ENCODE data around the gene ANO10. TPM values are rescaled to one million over a fixed set of nuclear protein-coding genes. Genes with fewer than 3 reads are reported as not detected.
A peak's percentile ranks its signal among the peaks of the same experiment; 100 is the strongest.
"Not testable (repeated sequence)": the region's sequence is repeated elsewhere in the genome, so short reads cannot be mapped to it uniquely, and the experiment has no call there.

ANO10 gene
- total and polyA plus RNA-seq, 7 donors = 10.3 to 18.8 (median 13.1) TPM

DNA sequence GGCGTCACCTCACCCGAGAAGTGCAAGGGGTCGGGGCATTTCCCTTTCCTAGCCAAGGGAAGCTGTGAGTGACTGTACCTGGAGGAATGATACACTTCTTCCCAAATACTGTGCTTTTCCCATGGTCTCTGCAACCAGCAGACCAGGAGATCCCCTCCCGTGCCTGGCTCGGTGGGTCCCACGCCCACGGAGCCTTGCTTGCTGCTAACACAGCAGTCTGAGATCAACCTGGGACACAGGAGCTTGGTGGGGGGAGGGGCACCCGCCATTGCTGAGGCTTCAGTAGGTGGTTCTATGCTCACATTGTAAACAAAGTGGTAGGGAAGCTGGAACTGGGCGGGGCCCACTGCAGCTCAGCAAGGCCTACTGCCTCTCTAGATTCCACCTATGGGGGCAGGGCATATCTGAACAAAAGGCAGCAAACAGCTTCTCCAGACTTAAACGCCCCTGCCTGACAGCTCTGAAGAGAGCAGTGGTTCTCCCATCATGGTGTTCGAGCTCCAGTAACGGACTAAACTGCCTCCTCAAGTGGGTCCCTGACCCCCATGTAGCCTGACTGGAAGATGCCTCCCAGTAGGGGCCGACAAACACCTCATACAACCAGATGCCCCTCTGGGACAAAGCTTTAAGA lies 37.6 kb upstream of the ANO10 start:
- H3K4me3 ChIP-seq = no peak overlapping the region
- DNase-seq = no peak
- peaks cover 3% of the 10 kb centered on the region for H3K9me3 ChIP-seq
- H3K27ac ChIP-seq = no peak overlapping the region
- intact Hi-C loops (cut with DNase I) = no loop called here
- 84 to 88% (median 85%) methylated on average over 13 of the region's 13 CpGs for WGBS, 3 donors
- no peaks in the 10 kb centered on the region for H3K4me1 ChIP-seq
- ATAC-seq = no peak
- no peak for TF ChIP-seq CTCF (IDR thresholded peaks at IDR 0.05)
- H3K27me3 ChIP-seq (ENCODE audit: insufficient read depth in 3 of 3, low read length in 2 of 3) = no peaks in the 10 kb centered on the region
- H3K36me3 ChIP-seq (ENCODE audit: insufficient read depth in 1 of 2, low read depth in 1 of 2) = no peaks in the 10 kb centered on the region

- H3K27me3 ChIP-seq (ENCODE audit: insufficient read depth in 3 of 3, low read length in 2 of 3); H3K4me1 ChIP-seq; H3K9me3 ChIP-seq; intact Hi-C loops (cut with DNase I); H3K4me3 ChIP-seq; ATAC-seq; H3K36me3 ChIP-seq (ENCODE audit: insufficient read depth in 1 of 2, low read depth in 1 of 2); H3K27ac ChIP-seq: not testable (repeated sequence)
- peak in 1 of 2 donors; percentile 50 for DNase-seq
- 95 to 97% (median 96%) methylated on average over 19 to 22 of the region's 22 CpGs for WGBS, 3 donors
Observed at GRCh38 chr3:43656390-43656789, 34.6 kb upstream of the ANO10 start.

- Histone ChIP-seq H3K9me3 (no peaks in the 10 kb centered on the region), H3K36me3 (ENCODE audit: insufficient read depth in 1 of 2, low read depth in 1 of 2) (no peaks in the 10 kb centered on the region)
Observed at GRCh38 chr3:43650345-43650744, 28.5 kb upstream of the ANO10 start.

GRCh38 chr3:43649365-43649968 lies 27.7 kb upstream of the ANO10 start:
- DNase-seq = no peak
- no peaks in the 10 kb centered on the region for H3K27me3 ChIP-seq (ENCODE audit: insufficient read depth in 3 of 3, low read length in 2 of 3)
- 8 to 16% (median 9%) methylated on average over 6 of the region's 6 CpGs for WGBS, 3 donors
- TF ChIP-seq CTCF (IDR thresholded peaks at IDR 0.05) = no peak
- no peaks in the 10 kb centered on the region for H3K9me3 ChIP-seq
- ATAC-seq = peak in 3 of 4 donors; percentile 64 to 77 (median 73)
- intact Hi-C loops (cut with DNase I) = no loop called here
- no peak overlapping the region for H3K27ac ChIP-seq
- H3K4me1 ChIP-seq = peaks cover 5% of the 10 kb centered on the region
- no peaks in the 10 kb centered on the region for H3K36me3 ChIP-seq (ENCODE audit: insufficient read depth in 1 of 2, low read depth in 1 of 2)
- H3K4me3 ChIP-seq = peak overlapping the region; percentile 58

More at GRCh38 chr3:43650345-43650744, 28.5 kb upstream of the ANO10 start:
- 62 to 74% (median 68%) methylated on average over 1 of the region's 1 CpG for WGBS, 3 donors
- Histone ChIP-seq H3K27me3 (ENCODE audit: insufficient read depth in 3 of 3, low read length in 2 of 3) (no peaks in the 10 kb centered on the region), H3K4me1 (peaks cover 5% of the 10 kb centered on the region), H3K4me3 (no peak overlapping the region), H3K27ac (no peak overlapping the region)
- no peak for DNase-seq
- no peak for TF ChIP-seq CTCF (IDR thresholded peaks at IDR 0.05)
- intact Hi-C loops (cut with DNase I) = no loop called here
- no peak for ATAC-seq

DNA sequence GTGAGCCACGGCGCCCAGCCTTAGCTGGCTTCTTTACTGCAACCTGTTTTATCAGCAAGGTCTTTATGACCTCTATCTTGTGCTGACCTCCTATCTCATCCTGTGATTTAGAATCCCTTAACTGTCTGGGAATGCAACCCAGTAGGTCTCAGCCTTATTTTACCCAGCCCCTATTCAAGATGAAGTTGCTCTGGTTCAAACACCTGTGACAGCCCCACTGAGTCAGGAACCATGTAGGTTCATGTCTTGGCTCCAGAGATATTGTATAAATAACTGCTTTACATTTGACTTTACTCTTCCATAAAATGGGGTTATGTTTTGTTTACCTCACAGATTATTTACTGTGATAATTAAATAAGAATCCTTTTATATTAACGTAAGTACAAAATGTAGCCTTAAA lies 27.1 kb upstream of the ANO10 start:
- WGBS, 3 donors = 84 to 90% (median 89%) methylated on average over 3 of the region's 3 CpGs
- Histone ChIP-seq H3K4me3 (no peak overlapping the region), H3K36me3 (ENCODE audit: insufficient read depth in 1 of 2, low read depth in 1 of 2) (no peaks in the 10 kb centered on the region), H3K27ac (no peak overlapping the region), H3K27me3 (ENCODE audit: insufficient read depth in 3 of 3, low read length in 2 of 3) (no peaks in the 10 kb centered on the region), H3K4me1 (peaks cover 5% of the 10 kb centered on the region), H3K9me3 (no peaks in the 10 kb centered on the region)
- intact Hi-C loops (cut with DNase I) = no loop called here
- DNase-seq = no peak
- no peak for TF ChIP-seq CTCF (IDR thresholded peaks at IDR 0.05)
- no peak for ATAC-seq
